Measurements from ENCODE around the gene NUP210L. TPM values are rescaled to one million over a fixed set of nuclear protein-coding genes. Genes with fewer than 3 reads are reported as not detected.

NUP210L gene
- total and polyA plus RNA-seq, 11 donors, result 0.04 to 0.31 (median 0.05) TPM; not detected in 8

- Histone ChIP-seq H3K4me1 (peaks cover 5 to 45% (median 36%) of the 10 kb centered on the region in 12 donors), H3K27ac (no peak overlapping the region), H3K36me3 (peaks cover 0 to 56% (median 51%) of the 10 kb centered on the region in 9 donors), H3K4me3 (no peak overlapping the region), H3K27me3 (no peaks in the 10 kb centered on the region), H3K9me3 (no peaks in the 10 kb centered on the region)
- DNase-seq, result peak in 1 of 5 donors; percentile 17
- intact Hi-C loops (cut with DNase I), result loop anchor here in 2 of 10 donors (5.0 to 10.0 kb wide), 2 partner anchors 33 to 160 kb away; partner anchors contain the start of gene GATAD2B (in 1 of the 2)
- 94 to 99% (median 96%) methylated on average over 10 of the region's 10 CpGs for WGBS, 4 donors
- no peak for ATAC-seq
- TF ChIP-seq POLR2A (IDR thresholded peaks at IDR 0.05), result no peak
- TF ChIP-seq, protein P1, sequence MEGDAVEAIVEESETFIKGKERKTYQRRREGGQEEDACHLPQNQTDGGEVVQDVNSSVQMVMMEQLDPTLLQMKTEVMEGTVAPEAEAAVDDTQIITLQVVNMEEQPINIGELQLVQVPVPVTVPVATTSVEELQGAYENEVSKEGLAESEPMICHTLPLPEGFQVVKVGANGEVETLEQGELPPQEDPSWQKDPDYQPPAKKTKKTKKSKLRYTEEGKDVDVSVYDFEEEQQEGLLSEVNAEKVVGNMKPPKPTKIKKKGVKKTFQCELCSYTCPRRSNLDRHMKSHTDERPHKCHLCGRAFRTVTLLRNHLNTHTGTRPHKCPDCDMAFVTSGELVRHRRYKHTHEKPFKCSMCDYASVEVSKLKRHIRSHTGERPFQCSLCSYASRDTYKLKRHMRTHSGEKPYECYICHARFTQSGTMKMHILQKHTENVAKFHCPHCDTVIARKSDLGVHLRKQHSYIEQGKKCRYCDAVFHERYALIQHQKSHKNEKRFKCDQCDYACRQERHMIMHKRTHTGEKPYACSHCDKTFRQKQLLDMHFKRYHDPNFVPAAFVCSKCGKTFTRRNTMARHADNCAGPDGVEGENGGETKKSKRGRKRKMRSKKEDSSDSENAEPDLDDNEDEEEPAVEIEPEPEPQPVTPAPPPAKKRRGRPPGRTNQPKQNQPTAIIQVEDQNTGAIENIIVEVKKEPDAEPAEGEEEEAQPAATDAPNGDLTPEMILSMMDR (IDR thresholded peaks at IDR 0.05), result no peak
These were observed 200.0 kb downstream of the NUP210L start for GRCh38 chr1:153954826-153955225.

- H3K27ac ChIP-seq, result no peak overlapping the region
- WGBS, 4 donors, result 80 to 87% (median 81%) methylated on average over 4 of the region's 4 CpGs
- peaks cover 5 to 36% (median 27%) of the 10 kb centered on the region in 12 donors for H3K4me1 ChIP-seq
- DNase-seq, result peak in 1 of 5 donors; percentile 11
- TF ChIP-seq, protein P1 (IDR thresholded peaks at IDR 0.05), result no peak
- TF ChIP-seq POLR2A (IDR thresholded peaks at IDR 0.05), result no peak
- H3K4me3 ChIP-seq, result no peak overlapping the region
- ATAC-seq, result no peak
- H3K9me3 ChIP-seq, result no peaks in the 10 kb centered on the region
- intact Hi-C loops (cut with DNase I), result loop anchor here in 1 of 10 donors (10.0 kb wide), 1 partner anchor 159 kb away; no protein-coding TSS in a partner anchor
- peaks cover 0 to 61% (median 58%) of the 10 kb centered on the region in 9 donors for H3K36me3 ChIP-seq
- H3K27me3 ChIP-seq, result no peaks in the 10 kb centered on the region
These were observed 201.0 kb downstream of the NUP210L start for GRCh38 chr1:153953859-153954365.

DNA sequence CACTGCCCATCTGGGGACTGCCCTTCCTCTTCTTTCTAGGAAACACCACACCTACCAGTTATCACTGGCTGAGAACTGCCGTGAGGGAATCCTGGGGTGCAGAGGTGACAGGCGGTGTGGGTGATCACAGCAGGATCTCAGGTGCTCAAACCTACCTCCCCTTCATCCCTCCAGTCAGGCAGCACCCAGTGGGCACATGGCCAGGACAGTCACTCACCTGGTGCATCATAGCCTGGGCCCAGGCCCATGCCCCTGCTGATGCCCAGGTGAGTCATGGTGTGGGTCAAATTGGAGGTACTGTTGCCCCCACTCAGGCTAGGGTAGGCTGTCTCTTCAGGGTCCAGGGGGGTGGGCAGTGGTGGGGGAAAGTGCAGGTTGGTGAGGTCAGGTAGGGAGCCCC is 203.1 kb downstream of the NUP210L start:
- no peak overlapping the region for H3K27ac ChIP-seq
- intact Hi-C loops (cut with DNase I), result loop anchor here in 1 of 10 donors (10.0 kb wide), 1 partner anchor 157 kb away; no protein-coding TSS in a partner anchor
- H3K36me3 ChIP-seq, result peaks cover 0 to 79% (median 77%) of the 10 kb centered on the region in 9 donors
- H3K27me3 ChIP-seq, result no peaks in the 10 kb centered on the region
- WGBS, 4 donors, result 71 to 100% (median 92%) methylated on average over 1 to 2 of the region's 2 CpGs
- H3K9me3 ChIP-seq, result no peaks in the 10 kb centered on the region
- H3K4me3 ChIP-seq, result no peak overlapping the region
- DNase-seq, result no peak
- peaks cover under 1 to 29% (median 17%) of the 10 kb centered on the region in 12 donors for H3K4me1 ChIP-seq
- ATAC-seq, result no peak
- TF ChIP-seq, protein P1 (IDR thresholded peaks at IDR 0.05), result no peak
- TF ChIP-seq POLR2A (IDR thresholded peaks at IDR 0.05), result no peak

DNA sequence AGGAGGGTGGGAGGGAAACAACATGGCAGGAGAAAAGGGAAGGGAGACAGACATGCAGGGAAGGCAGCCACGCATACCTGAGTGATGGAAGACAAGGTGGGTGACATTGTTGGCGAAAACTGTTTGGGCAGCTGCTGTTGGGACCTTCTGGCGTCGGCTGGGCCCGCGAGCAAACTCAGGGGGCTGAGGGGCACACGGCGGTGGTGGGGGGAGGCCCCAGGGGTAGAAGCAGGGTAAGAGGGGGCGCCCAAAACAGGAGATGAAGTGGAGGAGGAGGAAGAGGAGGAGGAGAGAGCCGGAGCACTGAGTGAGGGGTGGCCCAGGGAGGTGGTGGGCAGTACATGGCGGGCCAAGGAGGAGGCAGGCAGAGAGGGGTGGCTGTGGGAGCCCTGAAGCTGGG is 203.7 kb downstream of the NUP210L start:
- intact Hi-C loops (cut with DNase I), result loop anchor here in 1 of 10 donors (10.0 kb wide), 1 partner anchor 156 kb away; no protein-coding TSS in a partner anchor
- WGBS, 4 donors, result 90 to 95% (median 92%) methylated on average over 11 of the region's 11 CpGs
- Histone ChIP-seq H3K27ac (no peak overlapping the region), H3K27me3 (no peaks in the 10 kb centered on the region), H3K36me3 (peaks cover 0 to 79% (median 77%) of the 10 kb centered on the region in 9 donors), H3K9me3 (no peaks in the 10 kb centered on the region), H3K4me3 (no peak overlapping the region), H3K4me1 (peaks cover 0 to 25% (median 13%) of the 10 kb centered on the region in 12 donors)
- DNase-seq (no peak), ATAC-seq (no peak)
- TF ChIP-seq, protein P1 (IDR thresholded peaks at IDR 0.05), result no peak
- no peak for TF ChIP-seq POLR2A (IDR thresholded peaks at IDR 0.05)

Measured in heart left ventricle (tissue), 16 donors.